ENCODE data around the gene ADAT3.

Gene ADAT3

DNA sequence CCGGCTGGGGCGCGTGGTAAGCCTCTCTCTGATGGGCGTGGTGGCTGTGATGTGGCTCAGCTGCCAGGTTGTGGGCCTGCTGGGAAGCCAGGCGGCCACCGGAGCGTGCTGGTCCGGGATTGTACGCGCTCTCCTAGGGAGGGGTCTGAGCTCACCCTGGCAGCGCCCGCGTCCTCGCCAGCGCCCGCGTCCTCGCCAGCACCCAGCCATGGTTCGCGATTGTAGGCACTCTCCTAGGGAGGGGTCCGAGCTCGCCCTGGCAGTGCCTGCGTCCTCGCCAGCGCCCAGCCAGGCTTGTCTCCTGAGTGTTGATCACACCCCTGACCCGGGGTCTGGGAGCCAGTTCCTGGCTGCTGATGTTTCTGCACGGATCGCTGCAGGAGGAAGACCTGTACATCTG, 13.8 kb downstream of the ADAT3 start:
- H3K9ac ChIP-seq (ENCODE audit: low read length) = no peak overlapping the region
- peaks cover 10% of the 10 kb centered on the region for H3K4me1 ChIP-seq (ENCODE audit: low read length)
- no peak overlapping the region for H2AFZ ChIP-seq (ENCODE audit: low read length)
- no peaks in the 10 kb centered on the region for H3K9me2 ChIP-seq (replicated peaks; ENCODE audit: insufficient read depth, low read length)
- TF ChIP-seq EZH2 (optimal IDR thresholded peaks at IDR 0.05; ENCODE audit: low read depth, low read length) (no peak), EZH2phosphoT487 (IDR thresholded peaks at IDR 0.05; ENCODE audit: low read length) (no peak)
- TF ChIP-seq, protein P1, sequence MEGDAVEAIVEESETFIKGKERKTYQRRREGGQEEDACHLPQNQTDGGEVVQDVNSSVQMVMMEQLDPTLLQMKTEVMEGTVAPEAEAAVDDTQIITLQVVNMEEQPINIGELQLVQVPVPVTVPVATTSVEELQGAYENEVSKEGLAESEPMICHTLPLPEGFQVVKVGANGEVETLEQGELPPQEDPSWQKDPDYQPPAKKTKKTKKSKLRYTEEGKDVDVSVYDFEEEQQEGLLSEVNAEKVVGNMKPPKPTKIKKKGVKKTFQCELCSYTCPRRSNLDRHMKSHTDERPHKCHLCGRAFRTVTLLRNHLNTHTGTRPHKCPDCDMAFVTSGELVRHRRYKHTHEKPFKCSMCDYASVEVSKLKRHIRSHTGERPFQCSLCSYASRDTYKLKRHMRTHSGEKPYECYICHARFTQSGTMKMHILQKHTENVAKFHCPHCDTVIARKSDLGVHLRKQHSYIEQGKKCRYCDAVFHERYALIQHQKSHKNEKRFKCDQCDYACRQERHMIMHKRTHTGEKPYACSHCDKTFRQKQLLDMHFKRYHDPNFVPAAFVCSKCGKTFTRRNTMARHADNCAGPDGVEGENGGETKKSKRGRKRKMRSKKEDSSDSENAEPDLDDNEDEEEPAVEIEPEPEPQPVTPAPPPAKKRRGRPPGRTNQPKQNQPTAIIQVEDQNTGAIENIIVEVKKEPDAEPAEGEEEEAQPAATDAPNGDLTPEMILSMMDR (IDR thresholded peaks at IDR 0.05; ENCODE audit: low read length) = no peak
- no peaks in the 10 kb centered on the region for H3K9me3 ChIP-seq (replicated peaks; ENCODE audit: insufficient read depth, low read length)
- no peaks in the 10 kb centered on the region for H3K27me3 ChIP-seq (replicated peaks; ENCODE audit: insufficient read depth, low read length)
- H3K4me3 ChIP-seq (ENCODE audit: low read length) = no peak overlapping the region
- peaks cover 11% of the 10 kb centered on the region for H3K79me2 ChIP-seq (ENCODE audit: low read length)
- H3K36me3 ChIP-seq (replicated peaks; ENCODE audit: insufficient read depth, low read length) = no peaks in the 10 kb centered on the region
- H4K20me1 ChIP-seq (ENCODE audit: insufficient read depth, low read length) = no peaks in the 10 kb centered on the region
- no peak for DNase-seq
- no peak overlapping the region for H3K27ac ChIP-seq (ENCODE audit: low read length)
- no peak overlapping the region for H3K4me2 ChIP-seq (ENCODE audit: low read depth, low read length)
- H3F3A ChIP-seq (ENCODE audit: insufficient read depth, low read length) = peaks cover 16% of the 10 kb centered on the region

DNA sequence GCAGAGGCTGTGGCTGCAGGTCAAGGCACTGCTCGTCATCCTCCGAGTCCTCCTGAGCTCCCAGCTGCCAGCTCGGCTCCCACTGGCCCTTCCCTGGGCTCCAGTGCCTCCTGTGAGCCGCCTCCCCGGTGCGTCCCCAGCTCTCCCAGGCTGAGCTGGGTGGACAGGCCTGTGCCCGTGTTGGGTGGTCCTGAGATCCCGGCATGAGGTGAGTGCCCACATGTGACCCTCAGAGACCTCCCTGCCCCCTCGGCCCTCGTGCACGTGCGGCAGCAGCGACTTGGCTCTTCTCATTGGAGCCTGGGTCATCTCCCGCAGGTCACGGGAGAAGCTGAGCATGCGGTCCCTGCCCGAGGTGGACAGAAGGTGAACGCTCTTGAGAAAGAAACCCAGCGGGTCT, 15.4 kb downstream of the ADAT3 start:
- Histone ChIP-seq H3K27me3 (replicated peaks; ENCODE audit: insufficient read depth, low read length) (no peaks in the 10 kb centered on the region), H3K9ac (ENCODE audit: low read length) (no peak overlapping the region), H2AFZ (ENCODE audit: low read length) (no peak overlapping the region), H3K4me1 (ENCODE audit: low read length) (peaks cover 15% of the 10 kb centered on the region), H3K27ac (ENCODE audit: low read length) (no peak overlapping the region), H3K9me3 (replicated peaks; ENCODE audit: insufficient read depth, low read length) (no peaks in the 10 kb centered on the region), H3K4me3 (ENCODE audit: low read length) (no peak overlapping the region), H3F3A (ENCODE audit: insufficient read depth, low read length) (peaks cover 19% of the 10 kb centered on the region), H3K36me3 (replicated peaks; ENCODE audit: insufficient read depth, low read length) (no peaks in the 10 kb centered on the region), H4K20me1 (ENCODE audit: insufficient read depth, low read length) (no peaks in the 10 kb centered on the region), H3K9me2 (replicated peaks; ENCODE audit: insufficient read depth, low read length) (no peaks in the 10 kb centered on the region), H3K4me2 (ENCODE audit: low read depth, low read length) (no peak overlapping the region), H3K79me2 (ENCODE audit: low read length) (peaks cover 5% of the 10 kb centered on the region; the same call in 1 of the 2 replicates)
- no peak for DNase-seq
- TF ChIP-seq EZH2phosphoT487 (IDR thresholded peaks at IDR 0.05; ENCODE audit: low read length) = no peak
- no peak for TF ChIP-seq EZH2 (optimal IDR thresholded peaks at IDR 0.05; ENCODE audit: low read depth, low read length)
- TF ChIP-seq, protein P1 (IDR thresholded peaks at IDR 0.05; ENCODE audit: low read length) = no peak

DNA sequence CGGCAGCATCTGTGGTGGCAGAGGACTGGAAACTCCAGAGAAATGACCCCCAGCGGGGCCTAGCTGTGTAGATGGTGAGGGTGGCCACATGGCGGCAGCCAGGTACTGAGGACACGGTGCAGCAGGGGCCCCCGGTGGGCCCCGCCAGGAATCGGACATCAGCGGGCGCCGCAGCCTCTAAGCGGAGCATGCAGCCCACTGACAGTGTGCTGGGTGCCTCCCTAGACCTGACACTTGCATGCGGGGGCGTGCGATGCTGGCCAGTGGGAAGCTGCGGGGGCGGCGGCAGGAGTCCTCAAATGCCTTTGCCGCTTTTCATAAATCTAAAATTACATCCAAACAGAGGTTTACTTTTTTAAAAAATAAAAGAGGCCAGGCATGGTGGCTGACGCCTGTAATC, 16.1 kb downstream of the ADAT3 start:
- Histone ChIP-seq H3K4me3 (ENCODE audit: low read length) (no peak overlapping the region), H2AFZ (ENCODE audit: low read length) (no peak overlapping the region), H3K4me1 (ENCODE audit: low read length) (peaks cover 15% of the 10 kb centered on the region), H3F3A (ENCODE audit: insufficient read depth, low read length) (peaks cover 19% of the 10 kb centered on the region), H3K27me3 (replicated peaks; ENCODE audit: insufficient read depth, low read length) (no peaks in the 10 kb centered on the region), H3K4me2 (ENCODE audit: low read depth, low read length) (no peak overlapping the region), H3K9ac (ENCODE audit: low read length) (no peak overlapping the region), H3K9me2 (replicated peaks; ENCODE audit: insufficient read depth, low read length) (no peaks in the 10 kb centered on the region), H3K27ac (ENCODE audit: low read length) (no peak overlapping the region), H3K9me3 (replicated peaks; ENCODE audit: insufficient read depth, low read length) (no peaks in the 10 kb centered on the region), H3K79me2 (ENCODE audit: low read length) (peaks cover 5% of the 10 kb centered on the region; the same call in 1 of the 2 replicates), H3K36me3 (replicated peaks; ENCODE audit: insufficient read depth, low read length) (no peaks in the 10 kb centered on the region), H4K20me1 (ENCODE audit: insufficient read depth, low read length) (no peaks in the 10 kb centered on the region)
- DNase-seq = no peak
- no peak for TF ChIP-seq EZH2phosphoT487 (IDR thresholded peaks at IDR 0.05; ENCODE audit: low read length)
- TF ChIP-seq, protein P1 (IDR thresholded peaks at IDR 0.05; ENCODE audit: low read length) = no peak
- TF ChIP-seq EZH2 (optimal IDR thresholded peaks at IDR 0.05; ENCODE audit: low read depth, low read length) = no peak
